Psoas muscle (tissue), 8 donors: Measurements from ENCODE around the gene DCC. TPM values are rescaled to one million over a fixed set of nuclear protein-coding genes. Genes with fewer than 3 reads are reported as not detected.

Source experiments
- ATAC-seq, 4 donors: fragments of 200-7000 bp; cut with Tn5 transposase; one replicate each; pipeline ENCODE4 v1.9.1; 2020; ENCODE audit warnings: moderate library complexity in 3 of 4, mild to moderate bottlenecking in 2 of 4
- DNase-seq, 2 donors: peaks; one replicate each; pipeline ENCODE4 v3.0.0-alpha.2; 2020
- H3K27ac ChIP-seq: fragments of 200-600 bp; one replicate; pipeline ENCODE4 v1.8.0; 2022
- H3K27me3 ChIP-seq, 3 donors: fragments of 200-600 bp in 1 of 3; one replicate each; pipeline versions ENCODE4 v1.6.1 to v1.8.0; 2013 to 2022; ENCODE audit warnings: low read length in 2 of 3, mild to moderate bottlenecking in 2 of 3, moderate library complexity in 1 of 3; ENCODE audit not compliant: insufficient read depth in 3 of 3
- H3K36me3 ChIP-seq, 2 donors: fragments of 200-600 bp in 1 of 2; one replicate each; pipeline versions ENCODE4 v1.6.1 to v1.8.0; 2013 to 2022; ENCODE audit warnings: low read depth in 1 of 2, mild to moderate bottlenecking in 1 of 2, moderate library complexity in 1 of 2; ENCODE audit not compliant: insufficient read depth in 1 of 2
- H3K4me1 ChIP-seq: fragments of 200-600 bp; one replicate; pipeline ENCODE4 v1.8.0; 2022
- H3K4me3 ChIP-seq: fragments of 200-600 bp; one replicate; pipeline ENCODE4 v1.8.0; 2022; ENCODE audit warnings: mild to moderate bottlenecking
- H3K9me3 ChIP-seq: fragments of 200-600 bp; one replicate; pipeline ENCODE4 v1.8.0; 2022
- CTCF ChIP-seq: fragments of 200-600 bp; IDR thresholded peaks from one replicate; pipeline ENCODE4 v1.8.0; 2022; ENCODE audit warnings: antibody characterized with exemption
- WGBS, 3 donors: extraction: QIAGEN DNeasy Blood & Tissue Kit; methylation state at CpG; one replicate each; pipeline versions ENCODE4 v1.1.6 to v1.1.7; 2013; 5-methylcytosine and 5-hydroxymethylcytosine counted together
- intact Hi-C, 2 donors: fragments of 100-400 bp; cut with DNase I; formaldehyde crosslinking; loops; one replicate each; pipeline versions ENCODE4 v1.11.0 to v1.14.2; 2022
- polyA plus RNA-seq, 3 donors: library from polyadenylated mRNA; stranded (reverse); fragments of 200-250 nt; gene quantifications; one replicate each; pipeline ENCODE4 v1.2.3, GENCODE V29; 2013
- total RNA-seq, 4 donors: library from RNA; stranded (reverse); fragmentation: NEBNext Ultra II Directional in 2 of 4; extraction: Animal tissue kit (Norgen Biotek cat#: 25700) in 2 of 4; gene quantifications; one replicate each; pipeline versions ENCODE4 v1.2.1 to v1.2.4, GENCODE V29; 2021 to 2023
- donor health status: healthy with polysubstance abuse.
- donor health status: DM: no; HTN: no; CAD: no; lungs with moderate emphysema.
- donor health status: Bipolar disorder and iron deficiency.
- donor health status: healthy.
- donor health status: DM: yes; HTN: yes; CAD: no.
- donor health status: DM: no; HTN: no; CAD: no.
- donor health status: DM: no; HTN: no; CAD: no.
- donor health status: DM: yes; HTN: yes; CAD: no.

Gene DCC
- total and polyA plus RNA-seq, 7 donors = 0.01 to 0.02 TPM; not detected in 5

- Histone ChIP-seq H3K36me3 (no peaks in the 10 kb centered on the region), H3K4me3 (no peak overlapping the region), H3K9me3 (no peaks in the 10 kb centered on the region), H3K4me1 (no peaks in the 10 kb centered on the region), H3K27me3 (no peaks in the 10 kb centered on the region), H3K27ac (no peak overlapping the region)
- no peak for TF ChIP-seq CTCF
- 52 to 54% (median 53%) methylated on average over 2 of the region's 2 CpGs for WGBS, 3 donors
- ATAC-seq = no peak
- DNase-seq = no peak
- intact Hi-C loops = no loop called here
These were observed 26.8 kb upstream of the DCC start for GRCh38 chr18:52313213-52313612.

- H3K4me3 ChIP-seq = no peak overlapping the region
- DNase-seq (no peak), ATAC-seq (no peak)
- TF ChIP-seq CTCF = no peak
- no peaks in the 10 kb centered on the region for H3K36me3 ChIP-seq
- H3K4me1 ChIP-seq = no peaks in the 10 kb centered on the region
- WGBS, 3 donors = 23 to 41% (median 30%) methylated on average over 6 of the region's 6 CpGs
- no peaks in the 10 kb centered on the region for H3K9me3 ChIP-seq
- intact Hi-C loops = no loop called here
- H3K27ac ChIP-seq = no peak overlapping the region
- H3K27me3 ChIP-seq = peaks cover 0 to 1% (median 0%) of the 10 kb centered on the region in 3 donors
These were observed 20.5 kb upstream of the DCC start for GRCh38 chr18:52319424-52319983.

GRCh38 chr18:52322307-52322706 lies 17.7 kb upstream of the DCC start:
- intact Hi-C loops = no loop called here
- Histone ChIP-seq H3K4me3 (no peak overlapping the region), H3K36me3 (no peaks in the 10 kb centered on the region), H3K27ac (no peak overlapping the region), H3K4me1 (no peaks in the 10 kb centered on the region), H3K9me3 (no peaks in the 10 kb centered on the region), H3K27me3 (peaks cover 0 to 1% (median 0%) of the 10 kb centered on the region in 3 donors)
- no peak for TF ChIP-seq CTCF
- no peak for DNase-seq
- ATAC-seq = no peak

GRCh38 chr18:52323802-52324201 lies 16.2 kb upstream of the DCC start:
- Histone ChIP-seq H3K36me3 (no peaks in the 10 kb centered on the region), H3K9me3 (no peaks in the 10 kb centered on the region), H3K27me3 (peaks cover 0 to 1% (median 0%) of the 10 kb centered on the region in 3 donors), H3K27ac (no peak overlapping the region), H3K4me3 (no peak overlapping the region), H3K4me1 (no peaks in the 10 kb centered on the region)
- WGBS, 3 donors = 35 to 60% (median 47%) methylated on average over 2 of the region's 2 CpGs
- intact Hi-C loops = no loop called here
- no peak for ATAC-seq
- no peak for DNase-seq
- TF ChIP-seq CTCF = no peak

- H3K9me3 ChIP-seq = no peaks in the 10 kb centered on the region
- 56 to 60% (median 56%) methylated on average over 1 of the region's 1 CpG for WGBS, 3 donors
- H3K27ac ChIP-seq = no peak overlapping the region
- no peak for DNase-seq
- intact Hi-C loops = no loop called here
- TF ChIP-seq CTCF = no peak
- no peaks in the 10 kb centered on the region for H3K4me1 ChIP-seq
- no peak for ATAC-seq
- H3K27me3 ChIP-seq = peaks cover 0 to 1% (median 0%) of the 10 kb centered on the region in 3 donors
- H3K36me3 ChIP-seq = no peaks in the 10 kb centered on the region
- no peak overlapping the region for H3K4me3 ChIP-seq
These were observed 14.0 kb upstream of the DCC start for GRCh38 chr18:52325997-52326396.
